Stimulated activated naive CD4-positive, alpha-beta T cell (primary cell): ENCODE results near the gene MPPED1.

ENCODE experiments used
- DNase-seq, 6 experiments: peaks; one replicate each; lab custom pipeline; 2025; lab: John Stamatoyannopoulos, UW

The MPPED1 gene

GRCh38 chr22:43542681-43543521 lies 131.1 kb downstream of the MPPED1 start:
- no peak for DNase-seq

- no peak for DNase-seq
Observed at GRCh38 chr22:43543522-43544288, 131.9 kb downstream of the MPPED1 start.

DNA sequence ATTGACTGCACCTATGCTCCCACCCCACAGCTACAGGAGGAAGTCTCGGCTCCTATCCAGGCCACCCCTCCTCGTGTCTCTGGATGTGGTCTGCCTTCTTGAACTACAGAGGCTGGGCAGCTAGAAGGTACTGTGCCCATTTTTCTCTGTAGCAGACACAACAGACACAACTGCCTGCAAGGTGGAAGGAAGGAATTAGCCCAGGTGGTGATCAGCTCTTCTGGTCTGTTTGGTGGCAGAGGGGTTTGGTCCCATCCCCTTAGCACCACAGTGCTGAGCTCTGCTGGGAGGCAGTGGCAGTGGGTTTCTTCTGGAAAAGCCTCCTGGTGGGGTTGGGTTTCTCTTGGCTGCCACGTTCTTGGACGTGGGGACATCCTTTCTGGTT lies 132.5 kb downstream of the MPPED1 start:
- no peak for DNase-seq

GRCh38 chr22:43546186-43546585 lies 134.4 kb downstream of the MPPED1 start:
- DNase-seq: no peak

DNA sequence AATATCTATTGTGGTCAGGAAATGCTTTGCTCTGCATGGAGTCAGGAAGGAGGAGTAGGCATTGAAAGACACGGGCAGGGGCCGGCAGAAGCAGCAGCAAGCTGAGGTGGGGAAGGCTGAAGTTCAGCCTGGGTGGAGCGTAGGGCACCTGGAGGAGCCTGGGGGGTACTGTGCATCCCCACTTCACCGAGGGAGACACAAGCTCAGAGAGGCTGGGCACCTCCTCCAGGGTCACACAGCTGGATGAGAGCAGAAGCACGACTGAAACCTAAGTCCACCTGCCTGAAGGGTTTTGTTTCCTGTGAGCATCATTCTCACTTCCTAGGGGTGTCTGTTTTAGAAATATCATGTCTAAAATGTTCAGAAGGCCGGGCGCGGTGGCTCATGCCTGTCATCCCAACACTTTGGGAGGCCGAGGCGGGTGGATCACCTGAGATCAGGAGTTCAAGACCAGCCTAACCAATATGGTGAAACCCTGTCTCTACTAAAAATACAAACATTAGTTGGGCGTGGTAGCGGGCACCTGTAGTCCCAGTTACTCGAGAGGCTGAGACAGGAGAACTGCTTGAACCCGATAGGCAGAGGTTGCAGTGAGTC lies 138.3 kb downstream of the MPPED1 start:
- no peak for DNase-seq

- DNase-seq: no peak
Observed at GRCh38 chr22:43550672-43551071, 138.9 kb downstream of the MPPED1 start.

DNA sequence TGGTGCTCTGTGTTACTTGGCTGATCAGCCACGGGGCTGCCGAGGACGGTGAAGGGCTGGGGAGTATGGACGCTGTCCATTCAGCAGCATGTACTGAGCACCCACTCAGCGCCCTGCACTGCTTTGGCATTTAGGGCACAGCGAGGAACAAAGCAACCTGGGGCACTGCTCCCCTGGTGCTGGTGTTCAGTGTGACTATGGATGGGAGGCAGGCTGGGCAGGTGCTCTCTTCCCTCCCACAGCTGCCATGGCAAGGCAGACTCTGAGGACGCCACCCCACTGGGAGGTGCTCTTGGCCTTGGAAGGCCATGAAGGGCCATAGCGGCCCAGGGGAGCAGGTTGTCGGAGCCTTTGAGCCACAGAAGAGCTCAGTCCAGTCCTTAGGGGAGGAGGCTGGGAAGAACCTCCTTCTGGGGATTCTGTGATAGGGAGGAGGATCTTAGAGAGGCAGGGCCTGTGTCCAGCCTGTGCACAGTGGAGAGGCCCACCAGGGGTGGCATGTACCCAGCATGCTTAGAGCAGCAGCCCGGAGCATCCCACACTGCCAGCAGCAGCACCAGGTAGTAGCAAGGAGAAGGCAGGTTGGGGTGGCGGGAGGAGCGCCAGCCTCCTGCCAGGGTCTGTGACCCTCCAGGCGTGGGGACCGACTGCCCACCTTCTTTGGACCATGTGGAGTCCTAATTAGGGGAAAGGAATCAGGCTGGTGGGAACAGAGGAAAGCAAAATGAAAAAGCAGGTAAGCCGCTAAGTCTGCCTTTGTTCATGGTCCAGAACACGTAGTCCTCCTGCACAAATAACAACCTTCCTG lies 141.8 kb downstream of the MPPED1 start:
- DNase-seq: no peak

- DNase-seq: no peak
Observed at GRCh38 chr22:43554259-43554636, 142.4 kb downstream of the MPPED1 start.

- no peak for DNase-seq
Observed at GRCh38 chr22:43554694-43555365, 143.0 kb downstream of the MPPED1 start.

DNA sequence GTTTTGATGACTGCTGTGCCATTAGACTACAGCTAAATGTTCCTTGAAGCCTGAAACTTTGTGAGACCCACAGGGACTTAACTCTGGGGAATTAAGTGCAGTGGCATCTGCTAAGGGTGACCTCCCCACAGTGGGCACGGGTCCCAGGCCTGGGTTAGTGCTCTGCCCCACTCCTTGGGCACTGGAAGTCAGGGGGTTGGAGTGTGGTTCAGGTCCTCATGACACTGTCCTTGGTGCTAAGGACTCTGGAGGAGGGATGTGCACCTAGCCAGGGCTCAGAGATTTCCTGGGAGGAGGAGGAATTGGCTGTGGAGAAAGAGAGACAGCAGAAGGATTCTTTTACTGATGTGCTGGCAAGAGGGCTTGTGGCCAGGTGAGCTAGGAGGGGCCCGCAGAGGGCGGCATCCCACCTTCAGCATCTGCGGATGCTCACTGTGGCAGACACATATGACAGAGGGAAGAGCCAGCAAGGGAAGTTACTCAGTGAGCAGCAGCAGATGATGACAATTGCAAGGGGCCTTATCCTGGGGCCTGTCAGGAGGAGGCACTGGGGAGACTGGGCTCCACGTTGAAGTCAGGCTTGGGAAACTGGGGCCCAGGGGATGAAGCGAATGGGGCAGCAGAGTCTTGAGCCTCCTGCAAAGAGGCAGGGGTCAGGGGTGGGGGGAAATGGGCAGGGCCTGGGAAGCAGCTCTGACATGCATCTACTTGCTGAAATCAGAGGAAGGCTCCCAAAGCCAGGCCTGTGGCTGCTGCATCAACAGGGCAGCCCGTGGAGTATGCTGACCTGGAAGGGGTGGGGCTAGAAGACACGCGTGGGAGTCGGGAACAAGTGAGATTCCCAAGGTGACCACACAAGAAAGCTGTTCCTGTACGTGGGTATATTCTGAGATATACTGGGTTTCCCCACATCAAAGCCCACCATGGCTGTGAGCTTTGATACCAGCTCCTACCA lies 144.0 kb downstream of the MPPED1 start:
- DNase-seq: no peak
